GM12891 (cell line): ENCODE measurements around the gene MTTP.

Experiments used
- DNase-seq: peaks from one replicate; pipeline ENCODE4 v3.0.0; 2011; ENCODE audit warnings: low spot score; ENCODE audit not compliant: insufficient read length
- FAIRE-seq: peaks from 2 replicates; lab custom pipeline; 2011; peaks lifted over from hg19 to GRCh38; lab: Jason Lieb, UNC
- PAX5 ChIP-seq: IDR thresholded peaks from 2 replicates; pipeline ENCODE4 v1.6.1; 2011; ENCODE audit warnings: low read length, moderate library complexity, mild to moderate bottlenecking; ENCODE audit not compliant: insufficient read depth, severe bottlenecking
- POLR2A ChIP-seq: IDR thresholded peaks from 2 replicates; pipeline ENCODE4 v1.6.1; 2011; ENCODE audit warnings: low read depth, low read length, control low read depth
- POLR2AphosphoS5 ChIP-seq: IDR thresholded peaks from 2 replicates; pipeline ENCODE4 v1.6.1; 2011; ENCODE audit warnings: low read depth, low read length, control low read depth
- POU2F2 ChIP-seq: IDR thresholded peaks from 2 replicates; pipeline ENCODE4 v1.6.1; 2011; ENCODE audit warnings: low read depth, mild to moderate bottlenecking, control low read depth, low read length, moderate library complexity
- SPI1 ChIP-seq: IDR thresholded peaks from 2 replicates; pipeline ENCODE4 v1.6.1; 2011; ENCODE audit warnings: low read depth, low read length, control low read depth
- TAF1 ChIP-seq: IDR thresholded peaks from 2 replicates; pipeline ENCODE4 v1.6.1; 2011; ENCODE audit warnings: low read depth, low read length, control low read depth

Gene MTTP

DNA sequence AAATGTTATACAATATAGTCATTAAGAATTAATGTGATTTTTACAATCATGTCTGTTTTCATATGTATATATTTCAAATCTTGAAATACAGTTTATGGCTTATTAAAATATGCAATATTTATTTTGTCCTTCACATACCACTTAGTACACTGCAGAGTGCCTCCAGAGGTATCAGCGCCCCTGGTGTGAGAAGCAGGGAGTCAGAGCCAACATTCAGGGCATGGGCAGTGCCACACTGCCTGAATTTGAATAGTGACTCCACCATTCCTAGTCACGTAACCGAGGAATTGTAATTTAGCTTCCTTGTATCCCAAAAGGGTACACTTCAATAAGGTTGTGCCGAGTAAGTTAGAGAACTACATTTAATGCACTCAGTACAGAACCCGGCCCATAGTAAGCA lies 87.3 kb downstream of the MTTP start:
- FAIRE-seq (no peak), DNase-seq (no peak)
- no peak for TF ChIP-seq TAF1
- no peak for TF ChIP-seq POLR2A

DNA sequence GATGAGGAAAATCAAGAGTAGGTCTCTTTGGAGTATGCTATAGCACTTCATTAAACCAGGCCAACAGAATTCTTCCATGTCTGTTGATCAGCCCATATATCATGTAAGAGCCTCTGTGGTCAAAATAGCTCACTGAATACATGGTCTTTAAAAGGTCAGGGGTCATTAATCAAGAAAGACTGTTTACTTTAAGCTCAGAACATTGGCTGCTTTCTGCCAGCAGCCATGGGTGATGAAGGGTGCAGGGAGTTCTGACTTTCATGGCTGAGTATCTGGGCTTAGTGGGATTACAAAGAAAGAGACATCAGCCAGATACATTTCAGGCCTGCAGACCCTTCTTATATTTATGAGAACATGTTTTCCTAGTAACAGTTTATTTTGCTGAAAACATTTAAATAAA lies 90.1 kb downstream of the MTTP start:
- no peak for TF ChIP-seq TAF1
- TF ChIP-seq SPI1 = no peak
- TF ChIP-seq POU2F2 = no peak
- no peak for TF ChIP-seq POLR2A
- DNase-seq (no peak), FAIRE-seq (no peak)

DNA sequence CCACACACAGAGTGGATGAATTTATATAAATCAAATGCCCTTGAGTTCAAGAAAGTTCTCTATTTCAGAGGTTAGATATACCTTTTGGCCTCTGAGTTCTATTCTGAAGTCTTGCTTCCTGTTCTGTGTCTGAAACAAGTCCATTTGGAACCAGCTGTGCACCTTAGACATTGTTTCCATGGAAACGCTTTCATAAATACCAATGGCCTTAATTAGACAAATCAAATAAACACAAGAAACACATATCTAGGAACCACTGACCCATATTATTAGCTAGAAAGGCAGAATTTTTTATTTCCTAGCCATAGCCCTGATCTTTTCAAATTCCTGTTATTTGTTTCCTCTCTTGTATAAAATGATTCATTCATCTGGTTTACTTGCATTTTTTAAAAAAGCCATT lies 91.4 kb downstream of the MTTP start:
- no peak for TF ChIP-seq SPI1
- TF ChIP-seq TAF1 = no peak
- TF ChIP-seq POLR2A = no peak
- TF ChIP-seq POU2F2 = no peak
- no peak for TF ChIP-seq PAX5
- TF ChIP-seq POLR2AphosphoS5 = no peak
- DNase-seq = no peak
- FAIRE-seq = no peak

DNA sequence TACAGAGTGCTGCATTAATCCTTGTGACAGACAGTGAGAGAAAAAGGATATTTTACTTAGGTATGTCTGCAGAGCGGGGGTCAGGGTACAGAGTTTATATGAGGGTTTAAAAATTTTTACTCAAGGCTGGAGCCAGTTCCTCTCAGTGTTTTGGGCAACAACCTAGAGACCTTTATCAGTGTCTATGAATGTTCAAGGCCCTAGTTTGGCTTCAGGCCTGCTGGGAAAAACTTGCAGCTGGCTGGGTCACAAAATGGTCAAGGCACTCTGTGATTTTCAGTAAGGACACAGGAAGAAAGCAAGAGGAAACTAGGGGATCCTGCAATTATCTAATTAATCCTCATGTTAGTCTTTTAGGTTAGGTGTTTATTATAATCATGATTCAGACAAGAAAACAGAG lies 93.8 kb downstream of the MTTP start:
- no peak for FAIRE-seq
- DNase-seq = no peak

DNA sequence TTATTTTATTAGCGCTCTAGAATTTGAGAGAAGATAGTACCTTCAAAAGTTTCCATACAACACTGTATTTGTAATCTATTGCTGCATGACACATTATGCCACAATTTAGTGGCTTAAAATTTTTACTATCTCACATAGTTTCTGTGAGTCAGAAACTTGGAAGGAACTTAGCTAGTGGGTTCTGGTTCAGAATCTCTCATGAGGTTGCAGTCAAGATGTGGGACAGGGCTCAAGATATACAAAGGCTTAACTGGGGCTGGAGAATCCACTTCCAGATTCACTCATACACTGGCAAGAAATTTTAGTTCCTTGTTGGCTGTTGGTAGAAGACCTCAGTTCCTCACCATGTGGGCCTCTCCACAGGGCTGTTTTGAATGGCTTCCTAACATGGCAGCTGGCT lies 94.5 kb downstream of the MTTP start:
- no peak for TF ChIP-seq TAF1
- no peak for TF ChIP-seq PAX5
- TF ChIP-seq SPI1 = no peak
- TF ChIP-seq POLR2A = no peak
- TF ChIP-seq POLR2AphosphoS5 = no peak
- DNase-seq = no peak
- no peak for FAIRE-seq

More for the DNA sequence above, 93.8 kb downstream of the MTTP start:
- no peak for TF ChIP-seq POLR2A
- TF ChIP-seq POLR2AphosphoS5 = no peak
- no peak for TF ChIP-seq PAX5
- no peak for TF ChIP-seq POU2F2
- TF ChIP-seq TAF1 = no peak
- TF ChIP-seq SPI1 = no peak

DNA sequence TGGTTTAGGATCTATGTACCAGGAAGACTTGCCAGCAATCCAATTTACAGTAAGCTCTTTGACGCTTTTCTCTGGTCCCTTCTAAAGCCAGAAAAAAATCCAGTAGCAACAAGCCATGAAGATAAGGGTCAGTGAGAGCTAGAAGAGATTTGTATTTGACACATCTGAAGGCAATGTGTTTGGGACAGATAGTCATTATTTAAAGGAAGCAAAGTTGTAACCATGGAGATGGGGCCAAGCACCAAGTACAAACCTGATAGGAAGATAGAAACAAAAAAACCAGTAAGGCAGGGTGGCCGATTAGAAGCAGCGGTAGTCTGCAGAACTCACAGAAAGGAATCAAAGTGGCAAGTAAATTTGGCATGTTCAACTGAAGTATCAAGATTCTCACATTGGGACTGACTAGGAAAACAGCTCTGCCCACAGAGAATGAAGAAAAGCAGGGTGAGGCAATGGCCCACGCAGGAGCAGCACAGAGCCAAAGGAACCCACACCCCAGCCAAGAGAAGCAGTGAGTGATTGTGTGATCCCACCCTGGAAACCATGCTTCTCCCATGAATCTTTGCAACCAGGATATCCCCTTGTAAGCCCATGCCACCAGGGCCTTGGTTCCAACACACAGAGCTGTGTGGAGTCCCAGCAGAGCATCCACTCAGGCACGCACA lies 95.9 kb downstream of the MTTP start:
- no peak for TF ChIP-seq POLR2AphosphoS5
- no peak for TF ChIP-seq TAF1
- TF ChIP-seq POLR2A = no peak
- no peak for TF ChIP-seq PAX5
- no peak for TF ChIP-seq POU2F2
- no peak for TF ChIP-seq SPI1
- FAIRE-seq (no peak), DNase-seq (no peak)
